MCF 10A (cell line): ENCODE data around the gene MN1. TPM values are rescaled to one million over a fixed set of nuclear protein-coding genes. Genes with fewer than 3 reads are reported as not detected.

Experiments used
- BruUV-seq: library from RNA; stranded (reverse); fragments of 400-500 nt; replicated peaks from 2 replicates; lab custom pipeline; 2021; lab: Mats Ljungman, UMichigan
- CTCF ChIA-PET: fragments of 300-600 bp; sonication (Branson Sonifier 250); formaldehyde crosslinking; extraction: SDS; loops from one replicate; lab custom pipeline; 2021; ENCODE audit warnings: antibody characterized with exemption, inconsistent platforms; lab: Yijun Ruan, JAX
- POLR2A ChIA-PET: fragments of 300-600, 350-650 bp; sonication (Branson Sonifier 250); formaldehyde crosslinking; extraction: SDS; loops from one replicate; lab custom pipeline; 2020; ENCODE audit warnings: antibody characterized with exemption, inconsistent platforms; lab: Yijun Ruan, JAX
- DNase-seq: peaks from one replicate; pipeline ENCODE4 v3.0.0-alpha.2; 2018; ENCODE audit not compliant: unreplicated experiment
- H3K27ac Mint-ChIP-seq: one replicate; pipeline ENCODE4 v1.8.0; 2022; ENCODE audit warnings: mild to moderate bottlenecking, low read depth, mixed read lengths; ENCODE audit not compliant: unreplicated experiment
- H3K27me3 Mint-ChIP-seq: one replicate; pipeline ENCODE4 v1.8.0; 2022; ENCODE audit warnings: mixed read lengths; ENCODE audit not compliant: insufficient read depth, unreplicated experiment
- H3K36me3 Mint-ChIP-seq: one replicate; pipeline ENCODE4 v1.8.0; 2022; ENCODE audit warnings: mild to moderate bottlenecking, moderate library complexity, mixed read lengths; ENCODE audit not compliant: insufficient read depth, unreplicated experiment
- H3K4me1 Mint-ChIP-seq: one replicate; pipeline ENCODE4 v1.8.0; 2022; ENCODE audit warnings: mixed read lengths; ENCODE audit not compliant: insufficient read depth, unreplicated experiment
- H3K4me3 Mint-ChIP-seq: one replicate; pipeline ENCODE4 v1.8.0; 2022; ENCODE audit warnings: mild to moderate bottlenecking, moderate library complexity, mixed read lengths; ENCODE audit not compliant: unreplicated experiment
- H3K9me3 Mint-ChIP-seq: one replicate; pipeline ENCODE4 v1.8.0; 2022; ENCODE audit warnings: mixed read lengths; ENCODE audit not compliant: unreplicated experiment
- intact Hi-C: fragments of 100-400 bp; cut with micrococcal nuclease; formaldehyde crosslinking; loops from 2 replicates; pipeline ENCODE4 v1.14.1; 2022
- total RNA-seq: library from RNA; stranded (reverse); gene quantifications from 2 replicates; pipeline ENCODE4 v1.2.3, GENCODE V29; 2022
- TF ChIP-seq, protein P1 (sequence below): fragments of 200-600 bp; IDR thresholded peaks from one replicate; pipeline ENCODE4 v1.8.0; 2022; ENCODE audit warnings: antibody characterized with exemption, mild to moderate bottlenecking; ENCODE audit not compliant: unreplicated experiment

The MN1 gene
- total RNA-seq, 1 experiment from 2014 or later: 3.9 TPM

- POLR2A ChIA-PET: interaction anchor here (0.6 kb wide), 1 partner anchor 1371 kb away, joined by 3 read pairs; no protein-coding TSS in a partner anchor
- intact Hi-C loops: no loop called here
- H3K4me3 Mint-ChIP-seq: no peak overlapping the region
Observed at GRCh38 chr22:27839057-27839660, 37.6 kb upstream of the MN1 start.

GRCh38 chr22:27836181-27836580 is 34.6 kb upstream of the MN1 start:
- intact Hi-C loops: no loop called here
- BruUV-seq: no TSS peak
- peaks cover 11% of the 10 kb centered on the region for H3K36me3 Mint-ChIP-seq
- H3K4me3 Mint-ChIP-seq: no peak overlapping the region
- H3K27ac Mint-ChIP-seq: no peak overlapping the region
- CTCF ChIA-PET: no interaction called here
- TF ChIP-seq, protein P1, sequence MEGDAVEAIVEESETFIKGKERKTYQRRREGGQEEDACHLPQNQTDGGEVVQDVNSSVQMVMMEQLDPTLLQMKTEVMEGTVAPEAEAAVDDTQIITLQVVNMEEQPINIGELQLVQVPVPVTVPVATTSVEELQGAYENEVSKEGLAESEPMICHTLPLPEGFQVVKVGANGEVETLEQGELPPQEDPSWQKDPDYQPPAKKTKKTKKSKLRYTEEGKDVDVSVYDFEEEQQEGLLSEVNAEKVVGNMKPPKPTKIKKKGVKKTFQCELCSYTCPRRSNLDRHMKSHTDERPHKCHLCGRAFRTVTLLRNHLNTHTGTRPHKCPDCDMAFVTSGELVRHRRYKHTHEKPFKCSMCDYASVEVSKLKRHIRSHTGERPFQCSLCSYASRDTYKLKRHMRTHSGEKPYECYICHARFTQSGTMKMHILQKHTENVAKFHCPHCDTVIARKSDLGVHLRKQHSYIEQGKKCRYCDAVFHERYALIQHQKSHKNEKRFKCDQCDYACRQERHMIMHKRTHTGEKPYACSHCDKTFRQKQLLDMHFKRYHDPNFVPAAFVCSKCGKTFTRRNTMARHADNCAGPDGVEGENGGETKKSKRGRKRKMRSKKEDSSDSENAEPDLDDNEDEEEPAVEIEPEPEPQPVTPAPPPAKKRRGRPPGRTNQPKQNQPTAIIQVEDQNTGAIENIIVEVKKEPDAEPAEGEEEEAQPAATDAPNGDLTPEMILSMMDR: no peak
- no peaks in the 10 kb centered on the region for H3K4me1 Mint-ChIP-seq
- no peaks in the 10 kb centered on the region for H3K27me3 Mint-ChIP-seq
- peaks cover 11% of the 10 kb centered on the region for H3K9me3 Mint-ChIP-seq
- no peak for DNase-seq
- POLR2A ChIA-PET: no interaction called here

More at GRCh38 chr22:27839057-27839660, 37.6 kb upstream of the MN1 start:
- DNase-seq: no peak
- BruUV-seq: no TSS peak
- no peaks in the 10 kb centered on the region for H3K4me1 Mint-ChIP-seq
- H3K27me3 Mint-ChIP-seq: no peaks in the 10 kb centered on the region
- H3K27ac Mint-ChIP-seq: no peak overlapping the region
- H3K9me3 Mint-ChIP-seq: peaks cover 11% of the 10 kb centered on the region
- TF ChIP-seq, protein P1: no peak
- CTCF ChIA-PET: interaction anchor here (0.6 kb wide), 1 partner anchor 206 kb away, joined by 5 read pairs; no protein-coding TSS in a partner anchor
- peaks cover 22% of the 10 kb centered on the region for H3K36me3 Mint-ChIP-seq

DNA sequence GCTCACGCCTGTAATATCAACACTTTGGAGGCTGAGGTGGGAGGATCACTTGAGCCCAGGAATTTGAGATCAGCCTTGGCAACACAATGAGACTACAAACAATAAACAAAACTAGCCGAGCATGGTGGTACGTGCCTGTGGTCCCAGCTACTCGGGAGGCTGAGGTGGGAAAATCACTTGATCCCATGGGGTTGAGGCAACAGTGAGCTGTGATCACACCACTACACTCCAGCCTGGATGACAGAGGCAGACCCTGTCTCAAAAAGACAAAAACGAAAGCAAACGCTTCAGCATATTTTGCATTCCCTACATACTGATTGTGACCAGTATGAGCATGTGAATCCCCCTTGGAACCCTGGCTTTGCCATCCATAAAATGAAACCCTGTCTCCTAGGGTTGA is 33.9 kb upstream of the MN1 start:
- no peak overlapping the region for H3K4me3 Mint-ChIP-seq
- DNase-seq: no peak
- TF ChIP-seq, protein P1: no peak
- no TSS peak for BruUV-seq
- no peak overlapping the region for H3K27ac Mint-ChIP-seq
- peaks cover 11% of the 10 kb centered on the region for H3K9me3 Mint-ChIP-seq
- no peaks in the 10 kb centered on the region for H3K27me3 Mint-ChIP-seq
- peaks cover 11% of the 10 kb centered on the region for H3K36me3 Mint-ChIP-seq
- H3K4me1 Mint-ChIP-seq: no peaks in the 10 kb centered on the region
- intact Hi-C loops: no loop called here
- POLR2A ChIA-PET: no interaction called here
- CTCF ChIA-PET: no interaction called here

- BruUV-seq: no TSS peak
- ChIA-PET CTCF (no interaction called here), POLR2A (no interaction called here)
- peaks cover 11% of the 10 kb centered on the region for H3K9me3 Mint-ChIP-seq
- H3K36me3 Mint-ChIP-seq: peaks cover 6% of the 10 kb centered on the region
- no peaks in the 10 kb centered on the region for H3K27me3 Mint-ChIP-seq
- intact Hi-C loops: no loop called here
- no peak overlapping the region for H3K4me3 Mint-ChIP-seq
- no peak for DNase-seq
- TF ChIP-seq, protein P1: no peak
- H3K4me1 Mint-ChIP-seq: no peaks in the 10 kb centered on the region
- no peak overlapping the region for H3K27ac Mint-ChIP-seq
Observed at GRCh38 chr22:27834364-27835185, 33.0 kb upstream of the MN1 start.
